Astrocyte (in vitro differentiated cells and primary cell): Measurements from ENCODE around the gene DRC1. TPM values are rescaled to one million over a fixed set of nuclear protein-coding genes. Genes with fewer than 3 reads are reported as not detected.

Source experiments
- DNase-seq: peaks from one replicate; pipeline ENCODE4 v3.0.0-alpha.2; 2010; ENCODE audit warnings: low read depth
- FAIRE-seq: peaks from 2 replicates; lab custom pipeline; 2011; peaks lifted over from hg19 to GRCh38; lab: Jason Lieb, UNC
- H2AFZ ChIP-seq: 2 replicates; pipeline ENCODE4 v1.6.0; 2012; ENCODE audit warnings: low read depth, low read length, inconsistent platforms
- H3K27ac ChIP-seq: 2 replicates; pipeline ENCODE4 v1.5.1; 2011; ENCODE audit warnings: low read depth, low read length, inconsistent platforms
- H3K27me3 ChIP-seq: 2 replicates; pipeline ENCODE4 v1.6.0; 2011; ENCODE audit warnings: low read length, inconsistent platforms; ENCODE audit not compliant: insufficient read depth
- H3K36me3 ChIP-seq: 2 replicates; pipeline ENCODE4 v1.5.1; 2011; ENCODE audit warnings: low read length, inconsistent platforms; ENCODE audit not compliant: insufficient read depth
- H3K4me1 ChIP-seq: 2 replicates; pipeline ENCODE4 v1.5.1; 2011; ENCODE audit warnings: low read length, inconsistent platforms; ENCODE audit not compliant: insufficient read depth
- H3K4me2 ChIP-seq: 2 replicates; pipeline ENCODE4 v1.6.0; 2012; ENCODE audit warnings: low read length, inconsistent platforms
- H3K4me3 ChIP-seq: 2 replicates; pipeline ENCODE4 v1.5.1; 2011; ENCODE audit warnings: low read depth, mild to moderate bottlenecking, low read length, inconsistent platforms; ENCODE audit not compliant: insufficient read depth
- H3K79me2 ChIP-seq: 2 replicates; pipeline ENCODE4 v1.6.0; 2012; ENCODE audit warnings: mild to moderate bottlenecking, low read length, inconsistent platforms; ENCODE audit not compliant: insufficient read depth
- H3K9ac ChIP-seq: 2 replicates; pipeline ENCODE4 v1.6.0; 2012; ENCODE audit warnings: mild to moderate bottlenecking, low read length, inconsistent platforms
- H3K9me3 ChIP-seq: 2 replicates; pipeline ENCODE4 v1.5.1; 2012; ENCODE audit warnings: low read depth, mild to moderate bottlenecking, low read length, inconsistent platforms; ENCODE audit not compliant: insufficient read depth
- H4K20me1 ChIP-seq: 2 replicates; pipeline ENCODE4 v1.6.0; 2012; ENCODE audit warnings: low read length, inconsistent platforms; ENCODE audit not compliant: insufficient read depth
- H3K27ac Mint-ChIP-seq: one replicate; pipeline ENCODE4 v1.8.0; 2021; ENCODE audit warnings: mild to moderate bottlenecking, mixed read lengths; ENCODE audit not compliant: unreplicated experiment
- H3K27me3 Mint-ChIP-seq: one replicate; pipeline ENCODE4 v1.8.0; 2021; ENCODE audit warnings: low read depth, mixed read lengths; ENCODE audit not compliant: unreplicated experiment
- H3K36me3 Mint-ChIP-seq: one replicate; pipeline ENCODE4 v1.8.0; 2021; ENCODE audit warnings: low read depth, mixed read lengths; ENCODE audit not compliant: unreplicated experiment
- H3K4me1 Mint-ChIP-seq: one replicate; pipeline ENCODE4 v1.8.0; 2021; ENCODE audit warnings: low read depth, mixed read lengths; ENCODE audit not compliant: unreplicated experiment
- H3K4me3 Mint-ChIP-seq: one replicate; pipeline ENCODE4 v1.8.0; 2021; ENCODE audit warnings: mild to moderate bottlenecking, moderate library complexity, mixed read lengths; ENCODE audit not compliant: unreplicated experiment
- H3K9me3 Mint-ChIP-seq: one replicate; pipeline ENCODE4 v1.8.0; 2021; ENCODE audit warnings: mild to moderate bottlenecking, mixed read lengths; ENCODE audit not compliant: unreplicated experiment
- EZH2 ChIP-seq: IDR thresholded peaks from 2 replicates; pipeline ENCODE4 v1.6.1; 2012; ENCODE audit warnings: mild to moderate bottlenecking, low read length, inconsistent platforms; ENCODE audit not compliant: insufficient read depth
- total RNA-seq: library from RNA; stranded (reverse); gene quantifications from 2 replicates; pipeline ENCODE4 v1.2.1, GENCODE V29; 2021
- TF ChIP-seq, protein P1 (sequence below): IDR thresholded peaks from 2 replicates; pipeline ENCODE4 v1.5.1; 2011; ENCODE audit warnings: low read depth, mild to moderate bottlenecking, inconsistent platforms, low read length, moderate library complexity; ENCODE audit not compliant: insufficient read depth

The DRC1 gene
- total RNA-seq, 1 donor from 2014 or later: 0.27 TPM

DNA sequence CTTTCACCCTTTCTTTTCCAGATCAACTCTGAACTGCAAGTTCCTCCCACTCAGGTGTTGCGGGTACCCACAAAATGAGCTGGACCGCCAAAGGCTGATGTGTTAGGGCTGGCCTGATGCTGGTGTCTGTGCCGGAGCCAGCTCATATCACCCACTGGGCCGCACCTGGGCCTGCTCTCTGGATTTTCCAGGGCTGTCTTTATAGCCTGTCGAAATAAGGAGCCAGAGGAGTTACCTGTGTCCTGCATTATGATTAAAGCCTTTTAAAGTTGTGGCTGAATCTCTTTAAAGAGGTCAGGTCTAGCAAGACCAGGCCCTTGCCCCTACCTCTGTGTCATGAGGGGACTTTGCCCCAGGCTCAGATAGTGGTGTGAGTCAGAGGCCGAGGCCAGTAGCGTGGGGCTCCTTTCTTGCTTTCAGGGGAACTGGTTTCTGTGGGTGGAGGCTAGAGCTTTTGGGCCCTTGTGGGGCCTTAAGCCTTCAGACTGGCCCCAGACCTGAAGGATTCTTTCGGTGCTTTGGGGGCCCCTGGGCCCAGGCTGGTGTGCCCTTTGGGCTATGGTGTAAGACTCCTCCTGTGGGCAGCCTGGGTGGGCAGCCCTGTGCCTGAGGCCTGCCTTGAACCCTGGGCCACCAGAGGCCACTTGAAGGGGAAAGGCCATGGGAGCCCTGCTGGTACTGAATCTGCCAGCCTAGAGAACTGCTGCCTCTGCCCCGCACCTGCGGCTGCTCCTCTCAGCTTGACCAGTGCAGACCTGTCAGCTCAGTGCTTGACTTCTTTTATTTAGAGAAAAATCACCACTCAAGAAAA, 54.9 kb downstream of the DRC1 start:
- TF ChIP-seq EZH2: no peak
- TF ChIP-seq, protein P1, sequence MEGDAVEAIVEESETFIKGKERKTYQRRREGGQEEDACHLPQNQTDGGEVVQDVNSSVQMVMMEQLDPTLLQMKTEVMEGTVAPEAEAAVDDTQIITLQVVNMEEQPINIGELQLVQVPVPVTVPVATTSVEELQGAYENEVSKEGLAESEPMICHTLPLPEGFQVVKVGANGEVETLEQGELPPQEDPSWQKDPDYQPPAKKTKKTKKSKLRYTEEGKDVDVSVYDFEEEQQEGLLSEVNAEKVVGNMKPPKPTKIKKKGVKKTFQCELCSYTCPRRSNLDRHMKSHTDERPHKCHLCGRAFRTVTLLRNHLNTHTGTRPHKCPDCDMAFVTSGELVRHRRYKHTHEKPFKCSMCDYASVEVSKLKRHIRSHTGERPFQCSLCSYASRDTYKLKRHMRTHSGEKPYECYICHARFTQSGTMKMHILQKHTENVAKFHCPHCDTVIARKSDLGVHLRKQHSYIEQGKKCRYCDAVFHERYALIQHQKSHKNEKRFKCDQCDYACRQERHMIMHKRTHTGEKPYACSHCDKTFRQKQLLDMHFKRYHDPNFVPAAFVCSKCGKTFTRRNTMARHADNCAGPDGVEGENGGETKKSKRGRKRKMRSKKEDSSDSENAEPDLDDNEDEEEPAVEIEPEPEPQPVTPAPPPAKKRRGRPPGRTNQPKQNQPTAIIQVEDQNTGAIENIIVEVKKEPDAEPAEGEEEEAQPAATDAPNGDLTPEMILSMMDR: no peak
- H3K36me3 Mint-ChIP-seq: no peaks in the 10 kb centered on the region
- DNase-seq: no peak
- peaks cover 6% of the 10 kb centered on the region for H3K4me1 Mint-ChIP-seq
- Histone ChIP-seq H3K4me2 (no peak overlapping the region), H3K27me3 (no peaks in the 10 kb centered on the region), H3K36me3 (no peaks in the 10 kb centered on the region), H4K20me1 (no peaks in the 10 kb centered on the region), H2AFZ (no peak overlapping the region), H3K9me3 (no peaks in the 10 kb centered on the region), H3K4me1 (no peaks in the 10 kb centered on the region), H3K79me2 (no peaks in the 10 kb centered on the region), H3K9ac (no peak overlapping the region), H3K27ac (no peak overlapping the region), H3K4me3 (no peak overlapping the region)
- H3K27me3 Mint-ChIP-seq: peaks cover 29% of the 10 kb centered on the region
- H3K9me3 Mint-ChIP-seq: no peaks in the 10 kb centered on the region
- H3K27ac Mint-ChIP-seq: no peak overlapping the region
- H3K4me3 Mint-ChIP-seq: no peak overlapping the region
- FAIRE-seq: no peak

DNA sequence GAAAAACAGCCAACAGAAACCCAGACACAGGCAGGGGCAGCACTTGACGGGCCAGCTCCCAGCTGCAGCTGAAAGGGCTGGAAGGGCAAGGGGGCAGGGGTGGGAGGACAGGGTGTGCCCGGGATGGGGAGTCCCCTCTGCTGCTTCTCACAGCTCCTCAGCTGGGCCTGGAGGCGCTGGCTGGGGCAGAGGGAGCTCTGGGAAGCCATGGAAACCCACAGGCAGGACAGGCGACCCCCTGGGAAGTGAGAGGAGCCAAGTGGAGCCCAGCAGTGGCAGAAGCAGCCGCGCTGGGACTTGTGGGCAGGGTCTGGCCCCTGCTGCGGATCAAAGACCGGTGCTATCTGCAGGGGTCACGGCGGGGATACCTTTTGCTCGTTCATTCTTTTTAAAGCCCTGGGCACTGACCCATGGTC, 55.5 kb downstream of the DRC1 start:
- DNase-seq: no peak
- no peak overlapping the region for H3K9ac ChIP-seq
- H3K9me3 ChIP-seq: no peaks in the 10 kb centered on the region
- H3K4me3 Mint-ChIP-seq: no peak overlapping the region
- H3K4me3 ChIP-seq: no peak overlapping the region
- TF ChIP-seq, protein P1: no peak
- no peak for TF ChIP-seq EZH2
- peaks cover 6% of the 10 kb centered on the region for H3K4me1 Mint-ChIP-seq
- no peaks in the 10 kb centered on the region for H3K9me3 Mint-ChIP-seq
- no peaks in the 10 kb centered on the region for H3K79me2 ChIP-seq
- H3K27ac ChIP-seq: no peak overlapping the region
- H3K36me3 ChIP-seq: no peaks in the 10 kb centered on the region
- H3K4me1 ChIP-seq: no peaks in the 10 kb centered on the region
- no peak overlapping the region for H3K4me2 ChIP-seq
- H4K20me1 ChIP-seq: no peaks in the 10 kb centered on the region
- H2AFZ ChIP-seq: no peak overlapping the region
- no peak overlapping the region for H3K27ac Mint-ChIP-seq
- H3K36me3 Mint-ChIP-seq: no peaks in the 10 kb centered on the region
- no peaks in the 10 kb centered on the region for H3K27me3 ChIP-seq
- H3K27me3 Mint-ChIP-seq: peaks cover 29% of the 10 kb centered on the region
- FAIRE-seq: no peak
